ENCODE results near the gene TLR4.

GRCh38 chr9:117750401-117750800, 46.2 kb downstream of the TLR4 start:
- TF ChIP-seq ELK1 (CRISPR knock-in tag; IDR thresholded peaks at IDR 0.05) = no peak
- TF ChIP-seq ZKSCAN1 (IDR thresholded peaks at IDR 0.05; ENCODE audit: low read depth, low read length) = no peak
- TF ChIP-seq POLR2AphosphoS5 (IDR thresholded peaks at IDR 0.05; ENCODE audit: control insufficient read depth, insufficient read depth, low read depth, low read length) = no peak
- no peak for TF ChIP-seq POLR2A (conservative IDR thresholded peaks at IDR 0.05)
- no peak for TF ChIP-seq CTCF (IDR thresholded peaks at IDR 0.05 in 2 of 3, conservative IDR thresholded peaks at IDR 0.05 in 1 of 3; ENCODE audit: insufficient read depth in 2 of 3, low read depth in 1 of 3, low read length in 3 of 3)
- TF ChIP-seq BRCA1 (IDR thresholded peaks at IDR 0.05) = no peak
- no peak for TF ChIP-seq BRCA1 (CRISPR knock-in tag; IDR thresholded peaks at IDR 0.05)
- no peak for TF ChIP-seq SREBF2 (CRISPR knock-in tag; IDR thresholded peaks at IDR 0.05)
- TF ChIP-seq ATF6 (CRISPR knock-in tag; IDR thresholded peaks at IDR 0.05) = no peak
- no peak for TF ChIP-seq RAD51 (IDR thresholded peaks at IDR 0.05; ENCODE audit: borderline replicate concordance, low read depth)
- no peak for TF ChIP-seq ZNF354B (CRISPR knock-in tag; IDR thresholded peaks at IDR 0.05)
- TF ChIP-seq NR3C1 (CRISPR knock-in tag; IDR thresholded peaks at IDR 0.05) = no peak
- no peak for TF ChIP-seq IRF1 (CRISPR knock-in tag; IDR thresholded peaks at IDR 0.05; ENCODE audit: borderline replicate concordance)
- no peak for TF ChIP-seq ZNF282 (CRISPR knock-in tag; IDR thresholded peaks at IDR 0.05)
- TF ChIP-seq ZNF609 (CRISPR knock-in tag; IDR thresholded peaks at IDR 0.05; ENCODE audit: borderline replicate concordance) = no peak

Measured in K562 (cell line).